ENCODE measurements around the gene RAPGEF5.

DNA sequence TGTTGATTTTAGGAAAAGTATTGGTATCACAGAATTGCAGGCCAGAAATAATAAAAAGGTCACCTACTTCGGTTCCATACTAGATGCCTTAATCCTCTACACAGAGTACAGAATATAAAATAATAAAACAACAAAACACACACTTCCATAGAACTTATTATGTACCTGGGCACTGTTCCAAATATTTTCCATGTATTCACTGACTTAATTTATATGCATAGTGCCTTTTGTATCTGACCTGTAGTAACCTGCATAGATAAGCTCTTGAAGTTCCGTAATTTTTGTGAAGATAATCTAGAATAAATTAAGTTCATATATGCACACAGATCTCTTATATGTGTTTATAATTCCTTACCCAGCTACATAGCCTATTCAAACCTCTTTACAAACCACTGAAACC lies 78.3 kb downstream of the RAPGEF5 start:
- TF ChIP-seq EZH2 (IDR thresholded peaks at IDR 0.05) (no peak), POLR2AphosphoS5 (IDR thresholded peaks at IDR 0.05; ENCODE audit: borderline replicate concordance, low read depth, low read length) (no peak)
